Activated CD4-positive, CD25-positive, alpha-beta regulatory T cell (primary cell): ENCODE results near the gene RGS1.
A peak's percentile ranks its signal among the peaks of the same experiment; 100 is the strongest.

Source experiments
- DNase-seq, 4 experiments: peaks; one replicate each; lab custom pipeline; 2025; lab: John Stamatoyannopoulos, UW

The RGS1 gene

DNA sequence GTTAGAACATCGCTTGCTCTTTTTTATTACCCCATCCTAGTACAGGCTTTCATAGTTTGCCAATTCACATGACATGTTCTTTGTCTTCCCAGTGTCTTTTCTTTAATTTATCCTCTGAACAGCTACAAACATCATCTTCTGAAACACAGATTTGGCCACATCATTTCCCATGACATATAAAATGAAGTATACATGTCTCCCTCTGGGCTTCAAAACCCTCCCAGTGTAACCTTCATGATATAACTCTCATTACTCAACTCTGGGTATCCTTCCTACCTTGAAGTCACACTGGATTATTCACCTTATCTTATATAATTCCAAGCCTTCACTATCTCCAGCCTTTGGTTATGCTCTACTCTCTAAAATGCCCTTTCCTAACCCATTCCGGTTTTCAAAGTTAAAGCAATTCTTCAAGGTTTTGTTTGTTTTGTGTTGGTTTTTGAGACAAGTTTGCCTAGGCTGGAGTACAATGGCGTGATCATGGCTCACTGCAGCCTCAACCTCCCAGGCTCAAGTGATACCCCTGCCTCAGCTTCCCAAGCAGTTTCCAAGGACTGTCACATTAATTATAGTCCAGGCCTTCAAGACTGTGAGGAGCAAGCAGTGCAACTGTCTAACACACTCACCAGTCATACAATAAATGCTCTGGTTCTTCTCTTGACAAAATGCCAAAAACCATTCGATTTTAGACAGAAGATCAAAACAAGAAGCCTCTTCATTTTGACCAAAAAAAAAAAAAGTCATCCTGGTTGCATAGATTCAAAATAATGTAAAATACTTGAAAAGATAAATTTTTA is 5.8 kb downstream of the RGS1 start:
- DNase-seq: no peak

DNA sequence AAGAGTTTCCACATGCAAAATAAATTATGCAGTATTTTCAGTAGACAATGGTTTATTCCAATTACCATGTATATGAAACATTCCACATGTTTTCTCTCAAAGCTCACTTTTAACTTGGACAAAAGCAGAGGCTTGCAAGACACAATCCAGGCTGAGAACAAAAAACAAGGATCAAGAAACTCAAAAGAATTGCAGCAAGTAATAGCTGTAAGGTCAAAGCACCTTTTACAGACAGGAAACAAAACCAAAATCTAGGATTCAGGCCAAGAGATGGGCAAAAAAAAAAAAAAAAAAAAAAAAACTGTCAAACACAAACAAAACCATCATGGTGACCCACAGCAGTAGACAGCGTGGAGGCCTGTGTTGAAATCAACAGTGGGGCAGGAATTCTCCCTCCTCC is 9.3 kb downstream of the RGS1 start:
- no peak for DNase-seq

DNA sequence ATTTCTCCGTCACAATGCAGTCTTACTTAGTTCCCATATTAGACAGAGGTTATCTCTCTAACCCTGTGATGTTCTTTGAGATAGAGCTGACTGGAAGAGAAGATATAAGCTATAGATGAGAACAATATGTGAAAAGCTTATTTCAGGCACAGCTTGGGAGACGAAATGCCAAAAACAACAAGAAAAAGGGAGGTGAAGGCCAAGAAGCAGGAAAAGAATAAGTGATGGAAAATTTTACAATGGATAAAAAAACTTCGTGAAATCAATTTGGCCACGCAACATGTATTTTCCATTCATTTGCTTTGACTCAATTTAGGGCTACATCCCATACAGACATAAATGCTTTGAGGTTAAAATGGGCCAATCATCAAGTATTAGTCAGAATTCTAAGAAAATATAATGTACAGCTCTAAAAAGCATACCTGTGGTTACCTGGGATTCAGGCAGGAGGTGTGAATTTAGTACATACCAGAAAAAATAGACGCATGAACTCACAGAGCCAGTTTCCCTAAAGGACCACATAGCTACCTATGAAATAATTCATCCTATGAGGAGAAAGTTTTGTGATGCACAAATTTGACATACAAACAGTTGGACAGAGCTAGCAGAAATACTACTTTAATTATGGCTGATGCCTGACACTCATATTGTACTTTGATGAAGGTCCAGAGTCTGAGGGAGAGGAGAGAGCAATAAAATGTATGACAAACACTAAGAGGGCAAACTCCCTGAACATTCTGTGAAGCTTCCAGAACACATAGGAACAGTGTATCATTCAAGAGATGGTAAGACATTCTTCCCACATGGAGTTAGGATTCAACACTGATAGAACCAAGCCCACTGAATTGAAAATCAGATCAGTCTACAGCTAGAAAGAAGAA is 12.1 kb downstream of the RGS1 start:
- DNase-seq: no peak

DNA sequence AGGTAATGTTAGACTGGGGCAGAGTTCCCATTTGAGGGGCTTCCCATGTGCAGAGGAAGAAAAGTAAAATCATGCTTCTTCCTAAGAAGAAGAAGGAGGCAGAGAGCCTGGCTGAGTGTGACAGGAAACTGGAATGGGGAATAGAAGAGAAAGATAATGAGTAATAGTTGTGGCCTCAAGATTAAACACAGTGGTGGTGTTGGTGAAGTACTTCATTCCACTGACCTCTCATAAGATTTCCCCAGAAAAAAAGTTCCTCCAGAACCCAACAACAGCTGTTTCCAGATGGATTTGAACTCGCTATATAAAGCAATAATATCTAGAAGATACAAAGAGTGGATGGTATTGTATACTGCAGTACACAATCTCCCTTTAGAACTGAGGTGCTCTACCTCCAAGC is 13.0 kb downstream of the RGS1 start:
- no peak for DNase-seq

DNA sequence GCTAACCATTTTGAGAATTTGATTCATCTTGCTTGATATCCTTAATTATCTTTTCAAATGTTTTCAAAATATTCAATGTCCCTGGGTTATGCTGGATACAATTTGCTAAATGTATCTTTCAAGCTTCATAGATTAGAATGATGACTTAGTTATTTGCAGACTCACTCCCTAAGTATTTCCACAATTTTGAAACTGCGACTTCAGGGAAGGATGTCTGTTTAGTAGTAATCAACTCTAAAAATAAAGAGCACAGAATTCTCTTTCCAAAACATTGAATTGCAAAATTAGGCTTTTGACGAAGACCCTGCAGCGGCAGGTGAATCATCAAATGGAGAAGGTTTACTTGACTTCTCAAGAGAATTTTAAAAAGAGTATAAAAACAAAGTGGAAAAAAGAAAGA is 14.2 kb downstream of the RGS1 start:
- no peak for DNase-seq

DNA sequence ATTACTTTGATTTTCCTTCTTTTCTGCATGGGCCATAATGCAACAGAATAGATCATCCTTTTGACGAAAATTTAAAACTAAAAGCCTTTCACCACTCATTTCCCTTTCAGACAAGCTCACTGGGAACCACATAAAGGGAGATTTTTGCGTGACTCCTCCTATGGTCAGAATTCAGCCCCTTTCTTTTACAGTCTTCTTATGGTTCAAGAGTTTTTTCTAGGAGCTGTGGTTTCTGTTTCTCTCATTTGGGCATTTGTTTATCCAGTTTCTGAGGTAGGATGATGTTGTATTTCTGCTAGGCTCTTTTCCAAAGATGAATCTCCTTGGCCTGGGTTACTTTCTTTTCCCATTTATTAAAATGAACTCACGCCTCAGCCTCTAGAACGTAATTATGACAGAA is 16.9 kb downstream of the RGS1 start:
- DNase-seq: no peak

DNA sequence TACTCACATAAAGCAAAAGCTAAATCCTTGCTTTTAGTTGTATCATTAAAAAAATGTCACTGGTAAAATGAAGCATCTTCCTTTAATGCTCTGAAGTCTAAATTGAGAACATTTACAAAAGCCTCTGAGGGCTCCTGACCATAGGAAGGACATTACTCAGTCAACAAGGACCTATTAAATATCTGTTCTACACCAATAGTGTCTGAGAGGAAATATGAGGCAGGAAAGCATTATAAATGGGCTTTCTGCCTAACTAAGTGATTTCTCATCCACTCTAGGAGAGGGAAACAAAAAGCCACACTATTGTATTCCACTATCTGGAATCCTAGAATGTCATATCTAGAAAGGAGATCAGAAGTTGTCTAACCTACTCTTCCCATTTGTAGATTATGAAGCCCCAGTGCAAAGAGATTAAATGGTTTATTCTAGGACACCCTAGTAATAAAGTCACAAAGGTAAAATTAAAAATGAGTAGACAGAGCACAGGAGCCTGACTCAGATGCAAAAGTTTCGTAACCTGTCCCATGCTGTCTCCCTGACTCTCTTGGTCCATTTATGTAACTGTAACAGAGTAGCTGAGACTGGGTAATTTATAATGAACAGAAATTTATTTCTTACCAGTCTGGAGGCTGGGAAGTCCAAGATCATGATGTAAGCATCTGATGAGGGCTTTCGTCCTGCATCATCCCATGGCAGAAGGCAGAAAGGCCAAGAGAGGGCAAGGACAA is 17.6 kb downstream of the RGS1 start:
- no peak for DNase-seq

DNA sequence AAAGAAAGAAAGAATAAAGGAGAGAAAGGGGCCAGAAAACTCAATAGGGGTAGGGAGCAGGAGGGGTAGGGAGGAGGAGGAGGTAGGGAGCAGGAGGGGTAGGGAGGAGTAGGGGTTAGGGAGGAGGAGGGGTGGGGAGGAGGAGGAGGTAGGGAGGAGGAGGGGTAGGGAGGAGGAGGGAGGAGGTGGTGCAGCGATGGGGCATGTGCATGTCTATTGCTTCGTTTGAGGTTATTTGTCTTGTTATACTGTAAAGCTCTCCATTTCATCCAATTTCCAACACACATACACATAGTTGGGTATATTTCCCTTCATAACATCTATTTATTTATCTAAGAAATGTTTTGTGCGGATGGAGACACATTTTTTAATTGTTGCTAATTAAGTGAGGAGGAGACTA is 19.7 kb downstream of the RGS1 start:
- no peak for DNase-seq

DNA sequence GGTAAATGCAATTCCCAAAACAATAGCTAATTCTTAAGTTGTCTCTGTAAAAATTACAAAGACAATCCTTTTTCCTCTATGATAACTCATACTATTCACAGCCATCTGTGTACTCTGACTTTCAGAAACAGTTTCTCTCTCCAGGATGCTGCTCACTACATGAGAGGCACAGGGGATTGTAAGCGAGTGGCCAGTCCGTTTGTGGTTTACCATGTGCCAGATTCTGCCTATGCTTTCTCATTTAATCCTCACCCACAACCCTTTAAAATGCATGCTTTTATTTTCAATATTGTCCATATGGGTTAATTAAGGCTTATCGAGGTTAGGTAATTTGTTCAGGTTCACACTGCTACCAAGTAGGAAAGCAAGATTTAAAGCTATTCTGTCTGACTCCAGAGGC is 23.0 kb downstream of the RGS1 start:
- no peak for DNase-seq

DNA sequence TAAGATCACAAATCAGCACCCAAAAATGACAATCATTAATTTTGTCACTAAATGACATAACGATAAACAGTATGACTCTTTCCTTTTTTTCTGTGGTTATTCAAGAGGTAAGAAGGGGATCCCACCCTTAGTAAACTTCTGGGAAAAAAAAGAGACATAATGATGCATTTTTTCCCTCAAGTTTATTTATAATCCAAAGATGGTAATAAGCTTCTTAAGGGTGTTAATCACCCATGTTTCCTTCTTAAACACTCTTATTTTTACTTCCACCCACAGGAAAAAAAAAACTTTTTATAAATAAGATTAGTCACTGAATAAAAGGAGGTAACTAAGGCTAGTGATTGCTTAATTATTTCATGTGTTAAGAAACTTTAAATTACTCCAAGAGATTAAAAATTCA is 24.7 kb downstream of the RGS1 start:
- no peak for DNase-seq

DNA sequence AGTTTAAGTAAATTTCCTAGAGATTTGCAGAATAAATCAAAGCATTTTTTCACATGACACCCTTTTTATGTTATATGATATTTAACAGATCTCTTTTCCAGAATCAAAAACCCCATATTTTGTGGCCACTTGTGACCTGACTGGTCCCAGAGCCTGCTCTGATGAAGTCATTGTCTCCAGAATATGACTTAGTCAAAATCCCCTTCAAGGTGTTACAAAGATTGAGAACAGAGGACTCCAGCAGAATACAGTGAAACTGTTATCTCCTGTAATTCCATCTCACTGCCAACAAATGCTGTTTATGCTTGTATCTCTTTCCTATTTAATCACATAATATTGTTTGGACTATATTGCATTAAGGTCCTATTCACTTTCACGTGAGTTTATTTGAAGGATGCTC is 25.6 kb downstream of the RGS1 start:
- DNase-seq: no peak

DNA sequence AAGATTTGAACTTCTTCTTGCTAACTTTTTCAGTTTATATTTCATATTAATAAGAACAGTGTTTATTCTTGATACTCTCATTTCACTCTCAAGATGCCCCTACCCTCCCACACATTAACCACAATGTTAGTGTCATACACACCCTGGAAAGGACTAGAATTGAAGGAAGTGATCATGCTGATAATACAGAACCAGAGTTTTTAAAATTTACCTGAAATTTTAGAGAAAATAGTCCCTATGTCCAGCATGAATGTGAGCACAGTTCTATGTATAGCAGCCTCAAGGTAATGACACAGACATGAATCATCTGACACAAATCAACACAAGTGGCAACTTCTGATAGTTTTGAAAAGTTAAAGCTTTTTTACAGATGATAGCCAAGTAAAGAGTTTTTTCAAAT is 26.0 kb downstream of the RGS1 start:
- DNase-seq: no peak

DNA sequence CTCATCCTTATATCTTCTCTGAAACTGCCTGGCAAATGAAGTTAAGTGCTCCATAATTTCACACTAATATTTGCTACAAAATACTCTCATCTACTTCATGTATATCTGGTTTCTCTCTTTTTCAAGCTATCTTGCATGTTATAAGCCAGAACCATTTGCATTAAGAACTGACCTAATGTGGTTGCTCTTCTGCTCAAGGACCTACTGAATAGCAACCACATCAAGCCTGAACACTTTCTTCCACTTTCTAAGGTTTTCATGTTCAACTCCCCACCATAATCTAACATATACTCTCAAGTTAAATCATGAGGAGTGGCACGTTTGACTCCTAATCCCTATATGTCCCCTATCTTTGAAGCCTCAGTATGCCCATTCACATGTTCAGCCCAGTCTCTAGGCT is 27.2 kb downstream of the RGS1 start:
- DNase-seq: no peak

DNA sequence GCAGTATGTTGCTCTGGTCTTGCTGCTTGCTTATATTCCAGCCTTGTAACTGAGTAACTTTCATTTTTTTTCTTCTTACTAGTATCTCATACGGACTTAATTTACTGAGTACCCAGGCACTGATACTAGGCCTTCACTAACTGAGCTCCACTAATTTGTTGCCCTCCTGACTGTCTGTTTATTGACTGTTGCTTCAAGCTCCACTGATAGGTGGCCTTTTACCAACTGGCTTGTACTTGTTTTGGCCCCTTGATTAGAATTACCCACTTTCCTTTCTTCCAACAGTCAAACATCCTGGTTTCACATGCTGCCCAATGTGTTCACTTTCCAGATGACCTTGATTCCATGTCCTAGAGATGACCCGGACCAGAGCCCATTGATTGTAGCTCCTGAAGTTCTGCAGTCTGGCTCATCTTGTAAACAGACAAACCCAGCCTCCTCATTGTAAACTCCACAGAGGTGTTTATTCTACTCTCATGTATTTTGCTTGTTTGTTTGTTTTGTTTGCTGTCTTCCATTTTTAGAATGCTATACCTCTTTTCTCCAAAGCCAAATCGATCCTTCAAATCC is 27.7 kb downstream of the RGS1 start:
- DNase-seq: no peak

DNA sequence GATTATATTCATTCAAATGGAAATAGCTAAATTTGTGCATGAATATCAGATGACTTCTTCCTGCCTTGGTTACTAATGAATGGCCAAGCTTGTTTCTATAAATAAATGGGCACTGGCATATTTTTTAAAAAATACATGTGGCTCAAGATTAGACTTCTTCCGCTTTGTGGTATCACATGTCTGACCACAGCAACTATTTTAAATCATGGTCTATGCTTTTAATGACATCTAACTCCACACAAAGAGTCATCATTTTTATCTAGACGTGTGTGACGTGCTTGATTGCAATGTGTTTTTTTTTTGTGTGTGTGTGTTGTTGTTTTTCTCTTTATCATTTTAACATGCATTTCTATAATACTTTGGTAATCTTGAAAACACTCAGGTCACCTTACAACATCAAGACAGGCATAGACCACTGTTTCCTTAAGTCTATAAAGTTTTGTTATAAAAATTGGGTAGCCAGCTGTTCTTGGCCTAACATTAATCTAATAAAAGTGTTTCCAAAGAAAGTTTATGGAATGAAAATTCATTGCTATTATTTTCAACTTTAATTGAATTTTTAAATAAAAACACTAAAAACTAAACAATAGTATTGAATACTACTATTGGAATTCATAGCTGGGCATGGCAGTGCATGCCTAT is 29.5 kb downstream of the RGS1 start:
- no peak for DNase-seq

DNA sequence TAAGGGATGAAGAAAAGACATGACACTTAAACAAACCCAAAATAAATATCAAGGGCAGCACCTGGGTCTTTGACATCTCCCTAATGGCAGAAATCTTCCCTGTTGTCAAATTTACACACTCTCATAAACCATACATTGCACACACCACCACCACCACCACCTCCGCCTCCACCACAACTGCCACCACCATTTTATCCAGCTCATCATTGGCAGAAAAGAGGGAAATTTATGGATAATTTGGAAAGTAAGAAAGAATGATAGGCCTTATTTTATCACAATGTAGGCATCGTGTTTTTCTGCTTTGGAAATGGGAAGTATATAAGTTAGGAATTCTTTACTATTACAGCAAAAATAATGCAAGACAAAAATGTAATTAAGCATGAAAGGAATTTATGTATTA is 33.1 kb downstream of the RGS1 start:
- DNase-seq: no peak

DNA sequence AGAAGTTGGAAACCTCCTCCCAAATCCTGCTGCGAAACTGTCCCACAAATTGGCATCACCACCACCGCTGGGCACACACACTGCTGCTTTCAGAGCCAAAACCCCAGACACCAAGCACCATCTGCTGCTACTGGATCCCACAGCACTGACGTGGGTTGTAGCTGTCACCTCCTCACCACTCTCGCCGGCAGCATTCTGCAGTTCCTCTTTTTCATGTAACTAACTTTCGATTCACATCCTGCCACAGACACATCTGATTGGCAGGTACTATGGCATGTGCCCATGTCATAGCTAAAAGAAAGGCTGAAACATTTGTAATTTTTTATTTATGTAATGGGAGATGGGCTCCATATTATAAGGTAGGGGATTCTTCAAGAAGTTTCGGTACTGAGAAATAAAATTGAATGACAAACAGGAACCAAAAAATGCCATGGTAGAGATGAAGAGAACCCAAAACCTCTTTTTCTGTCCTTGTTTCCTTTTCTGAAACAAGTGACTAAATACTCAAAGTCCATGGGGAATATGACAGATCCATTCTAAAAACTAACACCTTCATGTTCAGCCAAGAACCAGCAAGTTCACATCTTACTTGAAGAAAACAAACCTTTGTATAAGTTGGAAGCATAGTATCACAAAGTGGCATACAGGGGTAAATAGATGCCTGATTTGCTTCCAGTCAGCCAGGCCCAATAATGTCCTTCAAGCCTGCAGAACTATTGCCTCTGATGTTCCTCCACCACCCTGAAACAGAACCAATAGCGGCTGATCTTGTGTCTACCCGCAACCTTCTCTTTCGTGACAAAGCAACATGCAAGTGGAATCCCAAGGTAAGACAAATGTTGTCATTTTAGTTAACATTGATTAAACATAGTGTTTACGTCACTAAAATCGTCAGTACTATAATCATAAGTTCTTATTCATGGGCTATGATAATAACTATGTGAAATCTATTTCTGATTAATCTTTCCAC is 33.8 kb downstream of the RGS1 start:
- DNase-seq: peak; percentile 4 to 32 (median 18)

DNA sequence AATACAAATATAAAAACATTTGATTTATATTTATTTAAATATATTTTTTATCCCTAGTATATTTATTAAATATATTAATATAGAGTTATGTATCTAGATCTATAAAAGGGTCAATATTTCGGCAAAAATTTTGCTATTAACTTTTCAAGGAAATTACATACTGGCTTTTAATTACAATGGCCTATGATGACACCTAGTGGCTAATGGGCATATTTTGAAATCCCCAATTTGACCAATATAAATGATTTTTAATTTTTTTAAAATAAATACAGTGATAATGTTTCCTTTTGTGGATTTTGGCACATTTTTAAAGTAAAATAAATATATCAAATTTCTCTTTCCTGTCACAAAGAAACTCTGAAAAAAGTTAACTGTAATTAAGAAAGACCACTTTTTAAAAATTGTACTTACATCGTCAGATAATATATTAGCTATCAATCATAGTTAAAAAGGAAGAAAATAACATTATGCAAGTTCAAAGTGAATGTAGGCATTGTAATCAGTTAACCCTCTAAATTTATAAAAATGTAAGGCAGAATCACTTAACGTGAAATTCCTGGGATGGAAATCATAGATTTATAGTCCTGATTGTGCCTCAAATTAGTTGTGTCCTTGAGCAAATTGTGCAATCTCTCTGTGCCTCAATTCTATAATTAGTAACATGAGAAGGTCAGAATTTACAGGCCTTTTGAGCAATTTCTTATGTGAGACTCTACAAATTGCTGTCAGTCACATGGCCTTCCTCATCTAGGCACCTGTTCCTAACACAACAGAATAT is 34.7 kb downstream of the RGS1 start:
- no peak for DNase-seq

DNA sequence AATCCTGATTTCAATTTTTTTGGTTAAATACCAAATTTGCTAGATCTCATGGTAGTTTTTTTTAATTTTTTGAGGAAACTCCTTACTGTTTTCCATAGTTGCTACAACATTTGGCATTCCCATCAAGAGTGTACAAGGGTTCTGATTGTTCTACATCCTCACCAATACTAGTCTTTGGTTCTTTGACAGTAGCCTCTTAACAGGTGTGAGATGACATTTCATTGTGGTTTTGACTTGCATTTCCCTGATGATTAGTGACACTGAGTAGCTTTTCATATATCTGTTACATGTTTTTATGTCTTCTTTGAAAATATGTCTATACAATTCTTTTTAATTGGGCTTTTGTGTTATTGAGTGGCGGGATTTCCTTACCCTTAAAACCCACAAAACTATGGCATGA is 39.5 kb downstream of the RGS1 start:
- no peak for DNase-seq

DNA sequence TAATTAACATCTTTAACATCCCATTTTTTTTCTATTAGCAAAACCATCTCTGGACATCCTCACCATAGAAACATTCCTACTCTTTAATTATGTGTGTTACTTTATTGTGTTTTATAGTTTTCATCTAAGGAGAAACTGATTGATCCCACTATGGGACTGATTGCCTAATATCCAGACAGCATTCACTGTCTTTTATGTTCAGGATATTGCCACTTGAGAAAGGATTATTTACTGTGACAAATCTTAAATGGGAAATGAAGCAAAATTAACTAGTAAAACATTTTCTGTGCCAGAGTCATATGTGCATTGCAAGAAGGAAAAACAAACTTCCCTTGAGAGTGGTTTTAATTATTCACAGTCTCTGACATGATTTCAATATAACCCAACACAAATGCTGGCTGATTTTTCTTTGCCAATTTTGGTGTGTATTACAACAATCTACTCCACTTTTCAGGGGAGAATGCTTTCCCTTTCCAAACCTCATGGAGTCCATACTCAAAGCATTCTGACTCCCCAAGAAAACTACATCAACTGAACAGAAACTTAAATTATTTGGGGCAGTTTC is 44.6 kb downstream of the RGS1 start:
- no peak for DNase-seq
